Uterus (tissue), 4 donors: ENCODE results near the gene C19orf25. TPM values are rescaled to one million over a fixed set of nuclear protein-coding genes. Genes with fewer than 3 reads are reported as not detected.

Experiments used
- DNase-seq, 2 donors: peaks; one replicate each; pipeline ENCODE4 v3.0.0-alpha.2; 2019 to 2020
- H3K27ac ChIP-seq, 2 donors: fragments of 200-600 bp; sonication (generic); 1 replicate in 1 of 2; 2 replicates in 1 of 2; pipeline ENCODE4 v1.5.1; 2016 to 2018
- H3K27me3 ChIP-seq, 2 donors: fragments of 200-600 bp; sonication (generic); one replicate each; pipeline ENCODE4 v1.5.1; 2018 to 2019; ENCODE audit warnings: control low read depth in 1 of 2
- H3K36me3 ChIP-seq, 2 donors: fragments of 200-600 bp; sonication (generic); one replicate each; pipeline ENCODE4 v1.5.1; 2019; ENCODE audit warnings: control low read depth in 1 of 2
- H3K4me1 ChIP-seq, 2 donors: fragments of 200-600 bp; sonication (generic); one replicate each; pipeline ENCODE4 v1.5.1; 2018 to 2019; ENCODE audit warnings: control low read depth in 1 of 2
- H3K4me3 ChIP-seq, 2 donors: fragments of 200-600 bp; sonication (generic); 1 replicate in 1 of 2; 2 replicates in 1 of 2; pipeline ENCODE4 v1.5.1; 2018 to 2019; ENCODE audit warnings: mild to moderate bottlenecking in 1 of 2
- H3K9me3 ChIP-seq, 2 donors: fragments of 200-600 bp; sonication (generic); one replicate each; pipeline ENCODE4 v1.5.1; 2019; ENCODE audit warnings: control low read depth in 1 of 2
- POLR2A ChIP-seq, 2 donors: fragments of 450-650 bp; IDR thresholded peaks; one replicate each; pipeline ENCODE4 v1.6.1; 2016; ENCODE audit warnings: antibody characterized with exemption in 2 of 2, mild to moderate bottlenecking in 1 of 2, moderate library complexity in 1 of 2
- intact Hi-C: fragments of 100-400 bp; cut with DNase I; formaldehyde crosslinking; loops from one replicate; pipeline ENCODE4 v1.15.1; 2023; ENCODE audit warnings: low total_unique reads
- total RNA-seq, 4 donors: library from RNA; depleted of rRNA in 3 of 4; stranded (reverse); fragments of >200 nt in 3 of 4; gene quantifications; one replicate each; pipeline versions ENCODE4 v1.1.0 to v1.2.4, GENCODE V29; 2014 to 2023
- TF ChIP-seq, protein P1 (sequence below), 4 experiments: fragments of 200-600 bp in 2 of 4; fragments of 450-650 bp in 2 of 4; sonication (generic) in 2 of 4; IDR thresholded peaks; one replicate each; pipeline ENCODE4 v1.5.1; 2016 to 2019; ENCODE audit warnings: antibody characterized with exemption in 4 of 4, mild to moderate bottlenecking in 2 of 4, moderate library complexity in 1 of 4
- donor health status: DM: yes; HTN: yes; CAD: no.

C19orf25 gene
- total RNA-seq, 4 donors from 2014 or later: 17.7 to 32.9 (median 28.9) TPM

DNA sequence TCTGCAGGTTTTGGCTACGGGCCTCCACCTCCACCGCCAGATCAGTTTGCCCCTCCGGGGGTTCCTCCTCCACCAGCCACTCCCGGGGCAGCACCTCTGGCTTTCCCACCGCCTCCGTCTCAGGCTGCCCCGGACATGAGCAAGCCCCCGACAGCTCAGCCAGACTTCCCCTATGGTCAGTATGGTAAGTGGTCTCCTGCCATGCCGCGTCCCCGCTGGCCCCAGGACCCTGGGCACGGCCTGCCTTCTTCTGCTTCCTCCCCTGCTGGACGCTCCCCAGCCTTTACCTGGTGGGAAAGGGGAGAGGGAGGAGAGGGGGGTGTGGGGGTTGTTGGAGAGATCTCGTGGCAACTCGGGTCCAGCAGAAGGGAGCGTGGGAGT, 46.5 kb downstream of the C19orf25 start:
- no peak for TF ChIP-seq POLR2A (IDR thresholded peaks at IDR 0.05)
- TF ChIP-seq, protein P1, sequence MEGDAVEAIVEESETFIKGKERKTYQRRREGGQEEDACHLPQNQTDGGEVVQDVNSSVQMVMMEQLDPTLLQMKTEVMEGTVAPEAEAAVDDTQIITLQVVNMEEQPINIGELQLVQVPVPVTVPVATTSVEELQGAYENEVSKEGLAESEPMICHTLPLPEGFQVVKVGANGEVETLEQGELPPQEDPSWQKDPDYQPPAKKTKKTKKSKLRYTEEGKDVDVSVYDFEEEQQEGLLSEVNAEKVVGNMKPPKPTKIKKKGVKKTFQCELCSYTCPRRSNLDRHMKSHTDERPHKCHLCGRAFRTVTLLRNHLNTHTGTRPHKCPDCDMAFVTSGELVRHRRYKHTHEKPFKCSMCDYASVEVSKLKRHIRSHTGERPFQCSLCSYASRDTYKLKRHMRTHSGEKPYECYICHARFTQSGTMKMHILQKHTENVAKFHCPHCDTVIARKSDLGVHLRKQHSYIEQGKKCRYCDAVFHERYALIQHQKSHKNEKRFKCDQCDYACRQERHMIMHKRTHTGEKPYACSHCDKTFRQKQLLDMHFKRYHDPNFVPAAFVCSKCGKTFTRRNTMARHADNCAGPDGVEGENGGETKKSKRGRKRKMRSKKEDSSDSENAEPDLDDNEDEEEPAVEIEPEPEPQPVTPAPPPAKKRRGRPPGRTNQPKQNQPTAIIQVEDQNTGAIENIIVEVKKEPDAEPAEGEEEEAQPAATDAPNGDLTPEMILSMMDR (IDR thresholded peaks at IDR 0.05): no peak
- H3K27ac ChIP-seq: no peak overlapping the region
- H3K27me3 ChIP-seq: no peaks in the 10 kb centered on the region
- DNase-seq: no peak
- no peaks in the 10 kb centered on the region for H3K9me3 ChIP-seq
- H3K36me3 ChIP-seq: no peaks in the 10 kb centered on the region
- no peak overlapping the region for H3K4me3 ChIP-seq
- no peaks in the 10 kb centered on the region for H3K4me1 ChIP-seq
- intact Hi-C loops: no loop called here

DNA sequence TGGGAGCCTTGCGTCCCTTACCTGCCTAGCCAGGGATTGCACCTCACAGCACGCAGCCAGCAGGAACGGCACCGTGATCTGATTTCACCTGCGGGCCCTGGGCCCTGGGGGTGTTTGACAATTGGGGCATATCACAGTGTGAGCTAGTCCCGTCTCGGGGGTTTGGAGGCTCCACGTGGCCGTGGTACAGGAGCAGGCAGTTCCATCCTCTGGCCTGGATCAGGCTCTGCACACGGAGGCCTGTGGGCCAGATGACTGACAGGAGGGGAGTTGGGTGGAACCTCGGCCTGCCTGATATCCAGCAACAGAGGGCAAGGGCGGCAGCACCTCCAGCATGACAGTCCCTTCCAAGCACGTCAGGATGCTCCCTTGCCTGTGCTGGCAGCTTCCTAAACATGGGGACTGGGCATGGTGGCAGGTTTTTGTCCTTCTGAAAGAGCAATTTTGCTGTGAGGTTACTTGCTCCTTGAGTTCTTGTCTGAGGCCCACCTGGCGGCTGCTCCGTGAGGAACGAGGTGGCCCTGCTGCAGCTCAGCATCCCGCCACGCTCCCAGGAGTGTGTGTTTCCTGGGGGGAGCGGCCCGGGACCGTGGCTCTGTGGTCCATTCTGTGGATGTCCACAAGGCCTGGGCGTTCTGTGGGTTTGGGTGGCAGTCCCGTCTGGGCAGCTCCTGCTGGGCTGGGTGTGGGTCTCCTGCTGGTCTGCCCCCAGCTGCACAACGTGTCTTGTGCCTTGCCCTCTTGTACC, 47.1 kb downstream of the C19orf25 start:
- DNase-seq: no peak
- TF ChIP-seq POLR2A (IDR thresholded peaks at IDR 0.05): no peak
- TF ChIP-seq, protein P1 (IDR thresholded peaks at IDR 0.05): no peak
- intact Hi-C loops: no loop called here
- Histone ChIP-seq H3K4me1 (no peaks in the 10 kb centered on the region), H3K27ac (no peak overlapping the region), H3K27me3 (no peaks in the 10 kb centered on the region), H3K36me3 (no peaks in the 10 kb centered on the region), H3K9me3 (no peaks in the 10 kb centered on the region), H3K4me3 (no peak overlapping the region)

- Histone ChIP-seq H3K27ac (no peak overlapping the region), H3K9me3 (no peaks in the 10 kb centered on the region), H3K4me3 (no peak overlapping the region), H3K36me3 (no peaks in the 10 kb centered on the region), H3K27me3 (no peaks in the 10 kb centered on the region), H3K4me1 (no peaks in the 10 kb centered on the region)
- DNase-seq: no peak
- intact Hi-C loops: no loop called here
- TF ChIP-seq POLR2A (IDR thresholded peaks at IDR 0.05): no peak
- TF ChIP-seq, protein P1 (IDR thresholded peaks at IDR 0.05): no peak
Measured at GRCh38 chr19:1430246-1430645, 48.8 kb downstream of the C19orf25 start.

- Histone ChIP-seq H3K4me3 (no peak overlapping the region), H3K9me3 (no peaks in the 10 kb centered on the region), H3K4me1 (no peaks in the 10 kb centered on the region), H3K27me3 (no peaks in the 10 kb centered on the region), H3K36me3 (no peaks in the 10 kb centered on the region), H3K27ac (no peak overlapping the region)
- TF ChIP-seq, protein P1 (IDR thresholded peaks at IDR 0.05): no peak
- TF ChIP-seq POLR2A (IDR thresholded peaks at IDR 0.05): no peak
- intact Hi-C loops: no loop called here
- peak in 1 of 2 donors; percentile 13 for DNase-seq
Measured at GRCh38 chr19:1429750-1430149, 49.3 kb downstream of the C19orf25 start.

DNA sequence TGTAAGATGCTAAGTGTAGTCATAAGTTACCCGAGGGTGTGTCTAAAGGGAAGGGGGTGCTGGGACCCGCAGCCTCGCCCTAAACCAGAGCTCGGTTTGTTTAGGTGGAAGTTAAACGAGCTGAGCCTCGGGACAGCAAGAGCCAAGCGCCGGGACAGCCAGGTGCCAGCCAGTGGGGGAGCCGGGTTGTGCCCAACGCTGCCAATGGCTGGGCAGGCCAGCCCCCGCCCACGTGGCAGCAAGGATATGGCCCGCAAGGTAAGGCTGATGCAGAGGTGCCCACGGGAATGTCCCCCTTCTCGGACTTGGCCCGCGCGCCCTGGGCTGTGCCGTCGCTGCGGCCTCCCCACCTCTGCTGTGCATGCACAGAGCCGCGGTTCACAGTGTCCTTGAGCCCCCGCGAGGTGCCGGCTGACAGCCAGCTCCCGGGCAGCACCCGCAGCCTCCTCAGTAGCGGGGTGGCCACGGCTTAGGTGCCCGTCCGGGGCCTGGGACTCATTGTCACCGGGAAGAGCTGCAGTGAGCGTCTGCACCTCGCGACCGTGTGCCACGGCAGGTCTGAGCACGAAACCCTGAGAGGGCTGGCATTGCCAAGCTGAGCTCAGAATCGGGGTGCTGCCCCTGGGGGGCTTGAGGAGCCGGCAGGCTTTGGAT, 50.1 kb downstream of the C19orf25 start:
- DNase-seq: no peak
- no peak for TF ChIP-seq POLR2A (IDR thresholded peaks at IDR 0.05)
- TF ChIP-seq, protein P1 (IDR thresholded peaks at IDR 0.05): no peak
- Histone ChIP-seq H3K27ac (no peak overlapping the region), H3K27me3 (no peaks in the 10 kb centered on the region), H3K9me3 (no peaks in the 10 kb centered on the region), H3K36me3 (no peaks in the 10 kb centered on the region), H3K4me1 (no peaks in the 10 kb centered on the region), H3K4me3 (no peak overlapping the region)
- intact Hi-C loops: no loop called here
